Measurements from ENCODE around the gene GTSE1.

The GTSE1 gene

DNA sequence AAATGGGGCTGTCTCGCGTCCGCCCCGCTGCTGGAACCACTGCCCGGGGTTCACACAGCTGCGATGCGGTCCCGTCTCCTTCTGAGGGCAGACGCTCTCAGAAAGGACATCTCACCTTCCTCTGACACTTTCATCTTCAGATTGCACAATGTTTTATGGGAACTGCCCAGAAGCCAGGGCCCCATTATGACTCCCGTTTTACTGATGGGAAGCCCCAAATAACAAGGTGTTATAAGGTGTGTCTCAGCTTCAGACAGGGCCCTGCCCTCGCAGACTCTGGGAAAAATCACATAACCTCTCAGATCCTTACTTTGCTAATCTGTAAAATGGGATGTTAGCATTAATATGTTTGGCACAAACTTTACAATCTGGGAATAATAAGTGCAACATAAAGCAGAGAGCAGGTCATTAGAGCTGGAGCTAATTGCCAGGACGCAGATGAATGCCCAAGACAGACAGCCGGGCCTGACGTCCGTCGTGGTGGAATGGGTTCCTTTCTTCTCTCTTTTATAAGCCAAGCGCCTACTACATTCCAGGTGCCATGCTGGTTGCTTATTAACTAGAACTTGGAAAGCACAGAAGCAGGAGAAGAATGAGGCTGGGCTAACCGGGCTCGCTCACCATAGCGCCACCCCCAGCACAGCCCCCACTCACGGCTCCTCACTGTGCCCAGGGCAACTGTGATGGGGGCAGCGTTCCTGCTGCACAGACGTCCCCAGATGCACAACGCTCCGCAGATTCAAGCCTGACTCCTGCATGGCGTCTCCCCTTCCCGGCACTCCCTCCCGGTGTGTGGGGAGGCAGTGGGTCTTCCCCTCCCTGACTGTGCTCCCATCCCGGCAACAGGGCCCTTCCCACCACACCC, 82.6 kb downstream of the GTSE1 start:
- DNase-seq (ENCODE audit: low read depth), result no peak

DNA sequence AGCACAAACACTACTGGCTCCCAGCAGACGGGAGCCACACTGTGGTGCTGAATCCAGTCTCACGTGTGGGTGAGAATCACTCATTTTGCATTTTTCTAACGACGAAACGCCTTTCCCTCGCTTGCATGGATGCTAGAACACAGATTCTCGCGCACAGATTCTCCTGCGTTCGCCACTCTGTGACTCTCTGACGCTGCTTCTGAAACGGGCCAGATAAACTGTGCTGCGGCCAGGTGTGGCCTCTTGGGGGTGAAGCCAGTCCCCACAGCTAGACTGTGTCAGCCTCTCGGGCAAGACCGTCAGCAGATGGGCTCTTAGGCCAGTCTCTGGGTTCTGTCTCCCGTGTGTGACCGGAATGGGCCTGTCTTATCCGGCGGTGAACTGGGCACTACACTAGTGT, 83.4 kb downstream of the GTSE1 start:
- no peak for DNase-seq (ENCODE audit: low read depth)
